G401 (cell line): ENCODE data around the gene JARID2. TPM values are rescaled to one million over a fixed set of nuclear protein-coding genes. Genes with fewer than 3 reads are reported as not detected.
A peak's percentile ranks its signal among the peaks of the same experiment; 100 is the strongest.

Experiments used
- DNase-seq: peaks from one replicate; pipeline ENCODE4 v3.0.0-alpha.2; 2015; ENCODE audit warnings: low spot score
- in situ Hi-C: cut with HindIII; loops from 2 replicates; pipeline ENCODE4 v1.10.0; 2016; ENCODE audit warnings: low sequenced_read_pairs, mixed read lengths
- total RNA-seq: library from RNA; depleted of rRNA; stranded (reverse); fragments of >200 nt; shearing (Covaris generic); gene quantifications from 2 replicates; pipeline ENCODE4 v1.2.3, GENCODE V29; 2014

The JARID2 gene
- total RNA-seq, 1 experiment from 2014 or later, result 5.7 TPM

DNA sequence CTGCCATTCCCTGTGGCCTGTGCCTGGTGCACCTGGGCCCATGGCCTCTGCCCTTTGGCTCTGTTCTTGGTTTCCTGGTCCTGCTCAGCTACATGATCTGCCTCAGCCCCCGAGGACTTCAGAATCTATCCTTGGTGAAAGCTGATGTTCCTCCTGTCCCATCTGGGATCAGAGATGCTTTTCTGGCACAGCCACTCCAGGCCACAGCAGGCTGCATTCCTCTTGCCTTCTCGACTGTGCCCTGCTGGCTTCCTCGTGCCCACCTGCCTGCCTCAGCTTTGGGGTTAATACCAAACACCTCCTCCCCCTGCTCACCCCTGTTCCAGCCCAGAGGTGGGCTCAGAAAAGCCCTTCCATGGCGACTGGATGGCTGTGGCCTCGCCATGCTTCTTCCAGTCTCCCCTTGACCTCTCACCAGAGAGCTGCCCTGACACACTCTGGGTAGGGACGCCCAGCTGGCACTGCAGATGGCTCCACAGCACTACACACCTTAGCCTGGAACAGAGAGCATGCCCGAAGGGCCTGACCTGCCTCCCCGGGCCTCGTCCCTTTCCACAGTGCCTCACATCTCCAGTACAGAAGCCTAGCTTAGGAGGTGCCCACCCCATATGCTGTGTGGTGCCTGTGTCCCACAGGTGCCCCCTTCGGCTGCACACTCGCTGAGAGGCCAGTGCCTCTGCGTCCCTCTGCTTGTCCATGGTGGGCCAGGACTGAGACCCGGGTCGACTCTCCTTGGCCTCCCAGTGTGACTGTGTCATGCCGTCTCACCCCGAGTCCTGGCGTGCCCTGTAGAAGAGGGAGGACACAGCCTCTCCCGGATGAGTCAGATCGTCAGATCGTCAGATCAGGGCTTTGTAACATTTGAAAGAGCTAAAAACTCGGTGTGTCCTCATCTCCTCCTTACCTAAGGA lies 268.2 kb downstream of the JARID2 start:
- DNase-seq, result peak; percentile 50
- in situ Hi-C loops, result no loop called here

- in situ Hi-C loops, result no loop called here
Measured at GRCh38 chr6:15515226-15515625, 269.4 kb downstream of the JARID2 start.

DNA sequence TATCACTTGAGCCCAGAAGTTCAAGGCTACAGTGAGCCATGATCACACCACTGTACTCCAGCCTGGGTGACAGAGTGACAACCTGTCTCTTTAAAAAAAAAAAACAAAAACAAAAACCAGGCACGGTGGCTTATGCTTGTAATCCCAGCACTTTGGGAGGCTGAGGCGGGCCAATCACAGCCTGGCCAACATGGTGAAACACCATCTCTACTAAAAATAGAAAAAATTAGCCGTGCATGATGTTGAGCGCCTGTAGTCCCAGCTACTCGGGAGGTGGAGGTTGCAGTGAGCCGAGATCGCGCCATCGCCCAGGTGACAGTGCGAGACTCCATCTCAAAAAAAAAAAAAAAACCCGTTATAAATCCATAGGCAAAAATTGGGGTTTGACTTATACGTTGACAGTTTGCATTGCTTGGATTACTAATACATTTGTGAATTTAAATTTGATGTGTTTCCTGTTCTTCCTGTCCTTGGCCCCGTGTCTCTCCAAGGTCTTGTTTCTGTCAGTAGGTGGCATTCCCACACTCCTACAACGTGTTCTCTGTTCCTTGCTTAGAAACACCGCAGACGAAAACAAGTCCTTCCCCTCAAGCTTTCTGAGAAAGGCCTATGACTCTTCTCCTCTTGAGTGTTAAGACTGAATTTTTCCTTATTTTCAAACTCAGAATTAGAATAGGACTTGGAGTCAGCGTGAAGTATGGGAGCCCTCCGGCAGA lies 269.9 kb downstream of the JARID2 start:
- in situ Hi-C loops, result no loop called here
- DNase-seq, result peak; percentile 84

More at GRCh38 chr6:15515226-15515625, 269.4 kb downstream of the JARID2 start:
- no peak for DNase-seq

DNA sequence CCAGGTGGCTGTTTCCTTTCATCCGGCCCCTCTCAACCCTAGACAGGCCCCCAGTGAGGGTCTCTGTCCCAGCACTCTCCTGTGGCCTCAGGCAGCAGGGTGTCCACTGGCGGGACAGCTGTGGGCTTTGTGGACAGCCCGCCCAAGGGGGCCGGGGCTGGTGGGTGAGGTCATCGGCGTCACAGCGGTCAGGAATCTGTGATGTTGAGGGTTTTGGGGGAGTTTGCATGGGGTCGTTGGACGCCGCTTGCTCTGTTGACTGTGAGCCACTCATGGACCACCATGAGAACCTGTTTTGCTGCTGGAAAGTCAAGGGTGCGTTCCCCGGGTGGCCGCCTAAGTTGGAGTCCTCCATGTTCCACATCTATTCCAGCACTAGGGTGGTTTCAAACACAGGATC lies 270.5 kb downstream of the JARID2 start:
- DNase-seq, result no peak
- in situ Hi-C loops, result no loop called here

DNA sequence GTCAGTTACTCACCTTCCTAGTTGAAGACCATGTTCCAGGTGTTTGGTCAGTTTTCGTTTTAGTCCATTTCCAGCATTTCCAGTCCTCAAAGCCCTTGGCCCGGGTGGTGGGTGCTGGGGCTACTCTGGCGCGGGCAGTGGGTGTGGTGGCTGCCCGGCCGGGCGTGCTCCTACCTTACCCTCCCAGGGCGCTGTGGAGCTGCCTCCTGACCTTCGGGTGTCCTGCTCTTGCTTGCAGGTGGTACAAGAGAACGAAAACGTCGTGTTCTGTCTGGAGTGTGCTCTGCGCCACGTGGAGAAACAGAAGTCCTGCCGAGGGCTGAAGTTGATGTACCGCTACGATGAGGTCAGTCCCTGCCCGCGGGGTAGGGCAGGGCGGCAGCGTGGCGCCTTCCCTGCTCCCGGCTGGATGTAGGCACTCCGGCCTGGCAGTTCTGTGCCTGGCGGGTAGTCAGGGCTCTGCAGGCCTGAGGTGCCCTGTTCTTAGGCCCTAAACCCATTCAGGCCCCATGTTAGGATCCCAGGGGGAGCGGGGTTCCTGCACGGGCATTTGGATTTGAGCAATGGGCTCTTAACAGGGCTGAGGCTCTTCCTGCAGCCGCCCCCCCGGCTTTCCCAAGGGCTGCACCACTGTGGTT lies 271.2 kb downstream of the JARID2 start:
- in situ Hi-C loops, result no loop called here
- no peak for DNase-seq

GRCh38 chr6:15517600-15517999 lies 271.7 kb downstream of the JARID2 start:
- DNase-seq, result no peak
- in situ Hi-C loops, result no loop called here

- DNase-seq, result no peak
- in situ Hi-C loops, result no loop called here
Measured at GRCh38 chr6:15518057-15518456, 272.2 kb downstream of the JARID2 start.

- in situ Hi-C loops, result no loop called here
- no peak for DNase-seq
Measured at GRCh38 chr6:15518878-15519277, 273.0 kb downstream of the JARID2 start.

DNA sequence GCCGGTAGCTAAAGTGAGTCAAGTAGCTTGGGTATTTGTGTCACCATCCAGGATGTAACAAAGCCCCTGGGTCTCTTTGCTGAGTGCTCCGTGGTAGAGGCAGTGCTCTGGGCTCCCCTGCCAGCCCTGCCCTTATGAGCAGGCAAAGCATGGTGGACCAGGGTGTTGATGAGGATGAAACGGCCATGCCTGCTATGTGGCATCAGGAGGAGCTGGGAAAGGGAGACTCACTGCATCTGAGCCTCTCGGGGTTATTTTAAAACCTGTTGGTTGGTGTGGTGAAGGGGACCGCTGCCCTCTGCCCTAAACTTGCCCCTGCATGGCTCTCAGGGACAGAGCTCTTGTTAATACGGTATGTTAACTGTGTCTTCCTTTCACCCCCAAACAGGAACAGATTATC lies 273.8 kb downstream of the JARID2 start:
- in situ Hi-C loops, result no loop called here
- DNase-seq, result no peak

- no peak for DNase-seq
- in situ Hi-C loops, result no loop called here
Measured at GRCh38 chr6:15520626-15521203, 274.8 kb downstream of the JARID2 start.

DNA sequence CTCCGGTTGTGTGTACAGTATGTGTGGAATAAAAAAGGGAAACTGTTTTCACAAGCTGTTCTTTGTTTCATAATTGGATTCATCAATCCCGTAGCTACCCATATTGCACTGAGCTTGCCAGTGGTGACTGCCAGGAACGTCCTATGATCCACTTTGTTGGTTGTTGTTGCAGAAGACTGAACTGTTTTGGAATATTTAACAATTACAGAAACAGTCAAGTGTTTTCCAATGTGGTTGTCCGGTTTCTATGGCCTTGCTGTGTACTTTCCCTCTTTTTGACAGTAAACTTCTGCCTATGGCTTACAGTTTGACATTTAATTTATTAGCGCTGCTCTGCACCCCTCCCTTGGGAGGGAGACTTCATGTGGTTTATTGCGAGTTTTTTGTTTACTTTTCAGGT lies 275.7 kb downstream of the JARID2 start:
- in situ Hi-C loops, result no loop called here
- no peak for DNase-seq

- in situ Hi-C loops, result no loop called here
- no peak for DNase-seq
Measured at GRCh38 chr6:15522026-15522425, 276.2 kb downstream of the JARID2 start.

DNA sequence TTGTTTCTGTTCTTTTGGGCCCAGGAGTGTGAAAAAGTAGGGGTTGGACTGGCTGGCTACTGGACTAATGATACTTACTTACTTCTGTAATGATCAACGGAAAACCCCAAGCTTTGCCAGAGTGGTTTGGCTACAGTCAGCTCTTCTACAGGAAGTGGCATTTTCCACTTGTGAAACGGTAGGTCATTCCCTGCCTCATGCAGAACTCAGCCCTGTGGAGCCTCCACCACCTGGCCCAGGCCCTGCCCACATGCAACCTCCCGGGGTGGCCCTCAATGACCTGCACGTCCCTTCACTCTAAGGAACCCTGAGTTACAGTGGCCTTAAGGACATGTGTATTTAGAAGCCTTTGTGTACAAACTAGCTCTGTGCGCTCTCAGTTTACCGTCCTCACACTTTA lies 276.6 kb downstream of the JARID2 start:
- in situ Hi-C loops, result no loop called here
- no peak for DNase-seq

GRCh38 chr6:15522856-15523529 lies 277.1 kb downstream of the JARID2 start:
- no peak for DNase-seq
- in situ Hi-C loops, result no loop called here

DNA sequence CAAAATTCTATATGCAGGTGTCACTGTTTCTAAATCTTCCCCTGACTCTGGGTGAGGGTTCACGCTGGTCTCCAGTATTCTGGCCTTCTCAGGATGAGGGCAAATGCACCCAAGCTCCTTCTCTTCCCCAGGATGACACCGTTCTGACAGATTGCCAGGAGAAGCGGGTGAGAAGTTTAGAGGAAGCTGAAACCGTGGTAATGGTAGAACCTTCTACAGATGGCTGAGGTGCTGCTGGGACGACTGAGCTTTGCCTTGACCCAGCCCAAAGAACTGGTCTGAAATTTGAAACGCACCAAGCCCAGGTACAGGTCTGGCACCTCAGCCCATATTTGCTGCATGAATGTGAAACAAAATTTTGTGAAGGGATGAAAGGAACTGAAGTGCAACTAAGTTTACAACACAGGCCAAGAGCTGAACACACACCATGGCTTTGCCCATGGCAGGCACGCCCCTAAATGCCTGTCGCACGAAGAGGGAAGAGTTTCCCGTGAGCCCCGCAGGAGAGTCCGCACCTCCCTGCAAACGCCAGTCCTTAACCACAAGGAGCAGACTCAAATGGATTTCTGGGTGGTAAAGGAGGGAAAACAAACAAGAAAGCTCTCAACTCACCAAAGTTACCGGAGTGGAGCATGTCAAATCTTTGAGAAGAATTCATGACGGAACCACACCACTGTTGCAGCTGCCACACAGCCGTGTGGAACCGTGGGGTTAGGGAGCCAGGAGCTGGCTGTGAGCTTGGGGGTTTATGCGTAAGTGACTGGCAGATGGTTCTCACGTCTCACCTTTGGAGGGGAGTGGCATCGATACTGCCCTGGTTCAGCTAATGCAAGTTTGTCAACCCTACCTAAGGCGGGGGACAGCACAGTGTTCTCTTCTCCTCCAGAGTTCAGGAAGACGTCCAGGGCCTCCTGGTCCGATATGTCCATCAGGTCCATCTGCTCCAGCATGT lies 278.1 kb downstream of the JARID2 start:
- in situ Hi-C loops, result no loop called here
- no peak for DNase-seq

- DNase-seq, result no peak
- in situ Hi-C loops, result no loop called here
Measured at GRCh38 chr6:15524861-15525401, 279.1 kb downstream of the JARID2 start.

DNA sequence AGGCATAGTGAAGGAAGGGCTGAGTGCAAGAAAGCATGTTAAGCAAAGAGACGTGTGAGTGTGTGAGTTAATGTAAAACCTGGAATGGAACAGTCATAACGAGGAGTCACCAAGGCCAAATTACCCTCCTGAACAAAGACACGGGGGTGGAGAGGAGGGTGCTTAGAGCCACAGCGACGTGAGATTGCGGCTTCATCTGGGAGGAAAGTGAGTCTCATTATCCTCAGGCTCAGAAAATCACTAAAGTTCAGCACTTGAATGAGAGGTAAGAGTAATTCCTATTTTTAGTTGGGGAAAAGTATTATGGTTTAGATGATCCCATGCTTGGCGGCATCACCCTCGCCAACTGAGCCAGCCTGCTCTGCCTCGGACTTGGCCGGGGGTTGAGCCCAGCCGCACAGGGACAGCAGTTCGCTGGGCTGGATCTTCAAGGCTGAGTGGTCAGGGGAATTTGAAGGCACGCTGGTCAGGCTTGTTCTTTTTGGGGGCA lies 280.4 kb downstream of the JARID2 start:
- DNase-seq, result no peak
- in situ Hi-C loops, result no loop called here
